Loucy (cell line): Measurements from ENCODE around the gene ARHGAP25.

ENCODE experiments used
- CTCF ChIP-seq: fragments of 200-600 bp; sonication (generic); conservative IDR thresholded peaks from 2 replicates; pipeline ENCODE4 v1.5.1; 2014; ENCODE audit warnings: mild to moderate bottlenecking, antibody characterized with exemption, low read length
- EZH2phosphoT487 ChIP-seq: fragments of 200-600 bp; IDR thresholded peaks from 2 replicates; pipeline ENCODE4 v1.6.1; 2018; ENCODE audit warnings: antibody characterized with exemption, mild to moderate bottlenecking, moderate library complexity, borderline replicate concordance

GRCh38 chr2:68695971-68696370 lies 38.6 kb upstream of the ARHGAP25 start:
- TF ChIP-seq CTCF (no peak), EZH2phosphoT487 (no peak)
